ENCODE measurements around the gene EIF3L. TPM values are rescaled to one million over a fixed set of nuclear protein-coding genes. Genes with fewer than 3 reads are reported as not detected.

Gene EIF3L
- total and polyA plus RNA-seq, 9 of the 15 experiments (the other 6 are each of a cell fraction or from before 2014, with no cell fraction given): 257 to 699 (median 368) TPM

GRCh38 chr22:37817705-37818408 lies 31.4 kb upstream of the EIF3L start:
- FAIRE-seq (peak; percentile 82), DNase-seq (ENCODE audit: extremely low read depth in 1 of 4, low spot score in 3 of 4) (peak; percentile 82 to 86 (median 83)), ATAC-seq (peak; percentile 97)
- BruUV-seq (replicated peaks): no TSS peak
- Histone ChIP-seq H4K20me1 (replicated peaks; ENCODE audit: control insufficient read depth, insufficient read depth, low read length) (no peaks in the 10 kb centered on the region), H3K4me2 (ENCODE audit: insufficient read depth, low read length) (peak overlapping the region; percentile 66), H3K9me3 (replicated peaks; ENCODE audit: control insufficient read depth, insufficient read depth, low read depth, low read length) (no peaks in the 10 kb centered on the region), H3K4me1 (replicated peaks in 1 of 2; ENCODE audit: control insufficient read depth in 2 of 2, insufficient read depth in 2 of 2, low read length in 2 of 2) (peaks cover 7 to 14% of the 10 kb centered on the region in 2 experiments; a peak in 4 of 5 replicates), H3K79me2 (ENCODE audit: control insufficient read depth, insufficient read depth, low read length) (no peaks in the 10 kb centered on the region), H3K9ac (ENCODE audit: insufficient read depth in 1 of 2, low read depth in 2 of 2, low read length in 2 of 2) (peak overlapping the region; percentile 56 to 86; a peak in 3 of 4 replicates), H2AFZ (ENCODE audit: low read depth, low read length) (peak overlapping the region; percentile 76), H3K9me1 (ENCODE audit: control insufficient read depth, insufficient read depth, low read length) (no peaks in the 10 kb centered on the region), H3K4me3 (no peak overlapping the region), H3K36me3 (ENCODE audit: control insufficient read depth, insufficient read depth, low read length) (peaks cover 41% of the 10 kb centered on the region; the same call in 2 of the 3 replicates), H3K27me3 (ENCODE audit: control insufficient read depth in 2 of 2, insufficient read depth in 2 of 2, low read length in 2 of 2) (no peaks in the 10 kb centered on the region), H3K27ac (ENCODE audit: extremely low read depth, low read depth, low read length) (peak overlapping the region; percentile 69)
- in situ Hi-C loops (cut with MboI) (loop anchor here (5.0 kb wide), 1 partner anchor 144 kb away; no protein-coding TSS in a partner anchor), intact Hi-C loops (cut with micrococcal nuclease) (loop anchor here (1.0 kb wide), 2 partner anchors 45 to 147 kb away; no protein-coding TSS in a partner anchor)
- ChIA-PET CTCF (ENCODE audit: low intra/inter-chr PET ratio) (interaction anchor here (0.6 to 2.4 kb wide), 4 partner anchors 46 to 147 kb away, joined by 3 to 12 read pairs (median 7); no protein-coding TSS in a partner anchor), POLR2A (interaction anchor here (0.6 to 5.0 kb wide), 12 partner anchors 9 to 45 kb away, joined by 3 to 34 read pairs (median 4); partner anchors contain the start of gene GCAT)
- WGBS (ENCODE audit: insufficient coverage, low coverage, missing lambda C conversion rate): 5% methylated on average over 16 of the region's 29 CpGs
- TF ChIP-seq NRF1 (conservative IDR thresholded peaks at IDR 0.05 in 1 of 2, IDR thresholded peaks at IDR 0.05 in 1 of 2): peak; percentile 11 to 19; a peak in 1 of 4 replicates
- no peak for TF ChIP-seq ZBTB49 (CRISPR knock-in tag; IDR thresholded peaks at IDR 0.05; ENCODE audit: borderline replicate concordance)
- peak; percentile 50; the same call in 1 of the 2 replicates for TF ChIP-seq MYC (IDR thresholded peaks at IDR 0.05; ENCODE audit: low read depth, low read length)
- TF ChIP-seq MYC (CRISPR knock-in tag; IDR thresholded peaks at IDR 0.05; ENCODE audit: borderline replicate concordance, low read depth): no peak
- TF ChIP-seq NFIX (CRISPR knock-in tag; IDR thresholded peaks at IDR 0.05; ENCODE audit: low read depth): no peak
- TF ChIP-seq PHF8 (IDR thresholded peaks at IDR 0.05; ENCODE audit: borderline replicate concordance, low read length): no peak; the same call in 1 of the 2 replicates
- TF ChIP-seq SP1 (CRISPR knock-in tag; IDR thresholded peaks at IDR 0.05): peak; percentile 89
- no peak for TF ChIP-seq NR2F6 (CRISPR knock-in tag; IDR thresholded peaks at IDR 0.05)
- no peak for TF ChIP-seq SMAD3 (CRISPR knock-in tag; conservative IDR thresholded peaks at IDR 0.05)
- TF ChIP-seq CBX8 (IDR thresholded peaks at IDR 0.05; ENCODE audit: borderline replicate concordance, extremely low read depth, low read depth, low read length, poor library complexity, severe bottlenecking): no peak
- TF ChIP-seq ZBTB11 (CRISPR knock-in tag; IDR thresholded peaks at IDR 0.05): no peak
- TF ChIP-seq POLR2AphosphoS5 (IDR thresholded peaks at IDR 0.05; ENCODE audit: control insufficient read depth, insufficient read depth, low read depth, low read length): peak; percentile 26; the same call in 1 of the 2 replicates
- peak; percentile 45 for TF ChIP-seq FIP1L1 (IDR thresholded peaks at IDR 0.05; ENCODE audit: low read depth, low read length, poor library complexity, severe bottlenecking)
- no peak for TF ChIP-seq NBN (IDR thresholded peaks at IDR 0.05; ENCODE audit: low read depth)

Measured in K562 (cell line).